Measurements from ENCODE around the gene BLM. TPM values are rescaled to one million over a fixed set of nuclear protein-coding genes. Genes with fewer than 3 reads are reported as not detected.

Gene BLM
- total and polyA plus RNA-seq, 2 of the 4 experiments (the other 2 are of a cell fraction), result 2.5 to 6.5 TPM

- no peak overlapping the region for H2BK120ac ChIP-seq (ENCODE audit: low read depth, low read length)
Observed at GRCh38 chr15:90706394-90707327, 10.5 kb upstream of the BLM start.

More at GRCh38 chr15:90706394-90707327, 10.5 kb upstream of the BLM start:
- H3K4me2 ChIP-seq (ENCODE audit: low read depth, low read length), result no peak overlapping the region
- no peak overlapping the region for H3K9ac ChIP-seq (ENCODE audit: low read depth, low read length)
- dilution Hi-C loops (cut with HindIII; ENCODE audit: low sequenced_read_pairs, unreplicated experiment), result no loop called here
- no peak overlapping the region for H2AK5ac ChIP-seq (ENCODE audit: low read depth, low read length)
- H4K91ac ChIP-seq (ENCODE audit: insufficient read depth, low read depth, low read length), result no peak overlapping the region
- H4K8ac ChIP-seq (ENCODE audit: low read depth in 2 of 2, low read length in 2 of 2), result no peak overlapping the region
- no peaks in the 10 kb centered on the region for H3K27me3 ChIP-seq (ENCODE audit: control insufficient read depth, insufficient read depth, low read length)
- H3K27ac ChIP-seq (ENCODE audit: insufficient read depth, low read length), result no peak overlapping the region
- no peak overlapping the region for H3K14ac ChIP-seq (replicated peaks; ENCODE audit: low read depth, low read length)
- TF ChIP-seq USF2 (IDR thresholded peaks at IDR 0.05; ENCODE audit: low read depth, low read length) (no peak), ELK1 (IDR thresholded peaks at IDR 0.05; ENCODE audit: borderline replicate concordance, low read depth, low read length) (no peak), CTCF (conservative IDR thresholded peaks at IDR 0.05; ENCODE audit: low read depth, low read length) (no peak), RAD21 (IDR thresholded peaks at IDR 0.05; ENCODE audit: low read length) (no peak)
- H3K36me3 ChIP-seq (ENCODE audit: control insufficient read depth, insufficient read depth, low read length), result no peaks in the 10 kb centered on the region
- no peaks in the 10 kb centered on the region for H3K79me1 ChIP-seq (ENCODE audit: low read depth in 1 of 2, low read length in 2 of 2)
- H4K20me1 ChIP-seq (ENCODE audit: insufficient read depth, low read length), result no peaks in the 10 kb centered on the region
- in situ Hi-C loops (cut with MboI; ENCODE audit: low sequenced_read_pairs), result no loop called here
- DNase-seq (no peak), ATAC-seq (ENCODE audit: low read depth) (no peak)
- no peak overlapping the region for H3K56ac ChIP-seq (ENCODE audit: extremely low read depth, insufficient read depth, low read length)
- no peak overlapping the region for H2AK9ac ChIP-seq (replicated peaks; ENCODE audit: low read depth, low read length, poor library complexity)
- WGBS, 2 experiments (ENCODE audit: extremely low coverage in 2 of 2, insufficient read length in 1 of 2), result no CpG with 5 or more reads among the region's 7 CpGs
- ChIA-PET POLR2A (ENCODE audit: unreplicated experiment) (no interaction called here), CTCF (no interaction called here)
- H2AFZ ChIP-seq (replicated peaks; ENCODE audit: low read length, poor library complexity), result no peak overlapping the region
- no peak overlapping the region for H2BK15ac ChIP-seq (ENCODE audit: low read depth, low read length)
- H3K4me3 ChIP-seq (ENCODE audit: insufficient read depth, low read depth, low read length), result no peak overlapping the region
- no peak overlapping the region for H3K18ac ChIP-seq (ENCODE audit: low read depth, low read length)
- no peaks in the 10 kb centered on the region for H3K9me1 ChIP-seq (ENCODE audit: insufficient read depth, low read length)
- no peak overlapping the region for H2BK20ac ChIP-seq (ENCODE audit: low read depth, low read length)
- H3K4me1 ChIP-seq (ENCODE audit: control insufficient read depth, insufficient read depth, low read length), result no peaks in the 10 kb centered on the region
- H3K4ac ChIP-seq (ENCODE audit: low read depth, low read length), result no peak overlapping the region
- no peak overlapping the region for H3K23ac ChIP-seq (ENCODE audit: low read depth, low read length)
- no peak overlapping the region for H4K5ac ChIP-seq (ENCODE audit: low read depth, low read length)
- H2BK5ac ChIP-seq (ENCODE audit: low read depth, low read length, poor library complexity, severe bottlenecking), result no peak overlapping the region
- H3K9me3 ChIP-seq (ENCODE audit: control insufficient read depth, insufficient read depth, low read length), result no peaks in the 10 kb centered on the region
- intact Hi-C loops (cut with micrococcal nuclease), result no loop called here
- no TSS peak for BruUV-seq (replicated peaks)
